Endodermal cell (in vitro differentiated cells): ENCODE measurements around the gene TTLL10. TPM values are rescaled to one million over a fixed set of nuclear protein-coding genes. Genes with fewer than 3 reads are reported as not detected.

Experiments
- DNase-seq: peaks from one replicate; pipeline ENCODE4 v3.0.0-alpha.2; 2017
- H3K27ac ChIP-seq: 2 replicates; pipeline ENCODE4 v1.5.1; 2013; ENCODE audit warnings: mild to moderate bottlenecking, low read depth, low read length, moderate library complexity
- H3K27me3 ChIP-seq: 2 replicates; pipeline ENCODE4 v1.6.1; 2013; ENCODE audit warnings: mild to moderate bottlenecking, low read length, moderate library complexity; ENCODE audit not compliant: insufficient read depth, control insufficient read depth, poor library complexity, severe bottlenecking
- H3K36me3 ChIP-seq: 2 replicates; pipeline ENCODE4 v1.7.0; 2013; ENCODE audit warnings: mild to moderate bottlenecking, low read length, moderate library complexity; ENCODE audit not compliant: control insufficient read depth, insufficient read depth
- H3K4me1 ChIP-seq: one replicate; pipeline ENCODE4 v1.7.0; 2013; ENCODE audit warnings: low read length; ENCODE audit not compliant: control insufficient read depth, insufficient read depth
- H3K4me3 ChIP-seq: 2 replicates; pipeline ENCODE4 v1.5.1; 2013; ENCODE audit warnings: mild to moderate bottlenecking, low read length, moderate library complexity
- H3K9ac ChIP-seq: 2 replicates; pipeline ENCODE4 v1.6.1; 2013; ENCODE audit warnings: mild to moderate bottlenecking, low read length, moderate library complexity; ENCODE audit not compliant: poor library complexity, severe bottlenecking; ENCODE audit errors: extremely low read depth
- H3K9me3 ChIP-seq: 2 replicates; pipeline ENCODE4 v1.6.1; 2013; ENCODE audit warnings: mild to moderate bottlenecking, low read length, moderate library complexity; ENCODE audit not compliant: control insufficient read depth
- H3K27ac Mint-ChIP-seq: 2 replicates; pipeline ENCODE4 v1.8.0; 2020; ENCODE audit warnings: mixed read lengths
- H3K27me3 Mint-ChIP-seq: 2 replicates; pipeline ENCODE4 v1.8.0; 2021; ENCODE audit warnings: mild to moderate bottlenecking, mixed read lengths; ENCODE audit not compliant: insufficient read depth
- H3K36me3 Mint-ChIP-seq: 2 replicates; pipeline ENCODE4 v1.8.0; 2020; ENCODE audit warnings: low read depth, mixed read lengths
- H3K4me1 Mint-ChIP-seq: 2 replicates; pipeline ENCODE4 v1.8.0; 2020; ENCODE audit warnings: mixed read lengths
- H3K4me3 Mint-ChIP-seq: 2 replicates; pipeline ENCODE4 v1.8.0; 2020; ENCODE audit warnings: mild to moderate bottlenecking, moderate library complexity, mixed read lengths
- H3K9me3 Mint-ChIP-seq: 2 replicates; pipeline ENCODE4 v1.8.0; 2020; ENCODE audit warnings: mild to moderate bottlenecking, mixed read lengths
- WGBS, 2 experiments: methylation state at CpG; one replicate each; pipeline versions ENCODE4 v1.1.5 to v1.1.7; 2013; ENCODE audit warnings: missing lambda C conversion rate in 2 of 2, mixed read lengths in 1 of 2; ENCODE audit not compliant: insufficient coverage in 1 of 2, insufficient read length in 1 of 2; 5-methylcytosine and 5-hydroxymethylcytosine counted together
- total RNA-seq, 2 donors: library from RNA; stranded (reverse); fragmentation: NEBNext Ultra II Directional in 1 of 2; extraction: Animal tissue kit (Norgen Biotek cat#: 25700) in 1 of 2; gene quantifications; 2 replicates in 1 of 2; 3 replicates in 1 of 2; pipeline ENCODE4 v1.2.1, GENCODE V29; 2021
- TF ChIP-seq, protein P1 (sequence below): fragments of 200-600 bp; sonication (generic); conservative IDR thresholded peaks from 2 replicates; pipeline ENCODE4 v1.5.0; 2021; ENCODE audit warnings: antibody characterized with exemption, mild to moderate bottlenecking

Gene TTLL10
- total RNA-seq, 2 donors from 2014 or later: 0.93 to 1.2 TPM

GRCh38 chr1:1125945-1126344 lies 47.7 kb upstream of the TTLL10 start:
- Mint-ChIP-seq H3K27ac (no peak overlapping the region), H3K27me3 (peaks cover 3% of the 10 kb centered on the region), H3K9me3 (peaks cover 2% of the 10 kb centered on the region), H3K36me3 (no peaks in the 10 kb centered on the region), H3K4me1 (peaks cover 2% of the 10 kb centered on the region), H3K4me3 (no peak overlapping the region)
- Histone ChIP-seq H3K36me3 (no peaks in the 10 kb centered on the region), H3K27ac (no peak overlapping the region), H3K9ac (no peak overlapping the region), H3K27me3 (no peaks in the 10 kb centered on the region), H3K4me3 (no peak overlapping the region), H3K4me1 (no peaks in the 10 kb centered on the region), H3K9me3 (no peaks in the 10 kb centered on the region)
- WGBS, 2 experiments: 93 to 95% methylated on average over 15 to 18 of the region's 18 CpGs
- TF ChIP-seq, protein P1, sequence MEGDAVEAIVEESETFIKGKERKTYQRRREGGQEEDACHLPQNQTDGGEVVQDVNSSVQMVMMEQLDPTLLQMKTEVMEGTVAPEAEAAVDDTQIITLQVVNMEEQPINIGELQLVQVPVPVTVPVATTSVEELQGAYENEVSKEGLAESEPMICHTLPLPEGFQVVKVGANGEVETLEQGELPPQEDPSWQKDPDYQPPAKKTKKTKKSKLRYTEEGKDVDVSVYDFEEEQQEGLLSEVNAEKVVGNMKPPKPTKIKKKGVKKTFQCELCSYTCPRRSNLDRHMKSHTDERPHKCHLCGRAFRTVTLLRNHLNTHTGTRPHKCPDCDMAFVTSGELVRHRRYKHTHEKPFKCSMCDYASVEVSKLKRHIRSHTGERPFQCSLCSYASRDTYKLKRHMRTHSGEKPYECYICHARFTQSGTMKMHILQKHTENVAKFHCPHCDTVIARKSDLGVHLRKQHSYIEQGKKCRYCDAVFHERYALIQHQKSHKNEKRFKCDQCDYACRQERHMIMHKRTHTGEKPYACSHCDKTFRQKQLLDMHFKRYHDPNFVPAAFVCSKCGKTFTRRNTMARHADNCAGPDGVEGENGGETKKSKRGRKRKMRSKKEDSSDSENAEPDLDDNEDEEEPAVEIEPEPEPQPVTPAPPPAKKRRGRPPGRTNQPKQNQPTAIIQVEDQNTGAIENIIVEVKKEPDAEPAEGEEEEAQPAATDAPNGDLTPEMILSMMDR: no peak
- no peak for DNase-seq

DNA sequence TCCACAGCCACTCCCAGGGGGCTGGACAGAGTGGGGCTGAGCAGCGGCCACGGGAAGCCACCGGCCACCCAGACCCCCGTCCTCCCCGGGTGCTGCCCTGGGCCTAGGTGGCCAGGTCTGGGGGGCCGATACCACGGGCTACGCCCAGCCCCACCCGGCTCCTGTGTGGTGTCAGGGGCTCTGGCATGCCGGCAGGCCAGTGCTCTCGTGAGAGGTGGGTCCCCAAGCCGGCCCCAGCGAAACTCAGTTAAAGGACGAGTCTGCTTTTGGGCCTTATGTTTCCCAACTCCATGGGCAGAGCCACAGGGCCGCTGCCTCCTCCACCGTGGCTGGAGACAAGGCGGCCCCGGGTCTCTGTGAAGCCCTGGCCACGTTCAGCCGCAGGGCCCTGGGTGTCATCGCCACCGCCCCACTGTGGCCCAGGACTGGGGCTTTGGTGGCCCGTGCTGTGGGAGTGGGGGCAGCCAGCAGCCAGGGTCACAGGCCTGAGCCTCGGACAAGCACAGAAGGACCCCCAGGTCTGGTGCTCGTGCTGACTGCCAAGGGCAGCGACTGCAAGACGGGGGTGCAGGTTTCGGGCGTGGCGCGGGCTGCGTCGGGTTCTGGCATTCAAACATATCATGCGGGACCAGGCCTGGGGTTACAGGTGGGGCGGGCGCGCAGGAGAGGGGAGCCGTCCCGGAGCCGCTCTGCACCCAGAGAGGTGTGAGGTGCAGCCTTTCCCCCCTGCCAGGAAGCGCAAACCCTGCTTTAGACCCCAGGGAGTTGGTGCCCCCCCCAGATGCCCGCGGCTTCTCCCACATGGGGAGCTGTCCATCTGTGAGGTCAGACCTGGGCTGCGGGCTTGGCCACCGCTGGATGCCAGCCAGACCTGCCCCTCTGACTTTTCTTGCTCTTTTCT lies 45.9 kb upstream of the TTLL10 start:
- Mint-ChIP-seq H3K9me3 (peaks cover 2% of the 10 kb centered on the region), H3K4me3 (no peak overlapping the region), H3K27ac (no peak overlapping the region), H3K4me1 (peaks cover 2% of the 10 kb centered on the region), H3K27me3 (peaks cover 3% of the 10 kb centered on the region), H3K36me3 (no peaks in the 10 kb centered on the region)
- TF ChIP-seq, protein P1: no peak
- H3K4me3 ChIP-seq: no peak overlapping the region
- WGBS, 2 experiments: 93 to 96% methylated on average over 26 to 45 of the region's 45 CpGs
- H3K27me3 ChIP-seq: no peaks in the 10 kb centered on the region
- no peaks in the 10 kb centered on the region for H3K4me1 ChIP-seq
- DNase-seq: no peak
- H3K9me3 ChIP-seq: no peaks in the 10 kb centered on the region
- H3K27ac ChIP-seq: no peak overlapping the region
- H3K9ac ChIP-seq: no peak overlapping the region
- H3K36me3 ChIP-seq: no peaks in the 10 kb centered on the region

- no peak overlapping the region for H3K27ac Mint-ChIP-seq
- no peak overlapping the region for H3K4me3 Mint-ChIP-seq
- Histone ChIP-seq H3K4me3 (no peak overlapping the region), H3K4me1 (no peaks in the 10 kb centered on the region), H3K9ac (no peak overlapping the region), H3K36me3 (no peaks in the 10 kb centered on the region), H3K9me3 (no peaks in the 10 kb centered on the region), H3K27me3 (no peaks in the 10 kb centered on the region), H3K27ac (no peak overlapping the region)
- no peaks in the 10 kb centered on the region for H3K27me3 Mint-ChIP-seq
- TF ChIP-seq, protein P1: no peak
- no peaks in the 10 kb centered on the region for H3K36me3 Mint-ChIP-seq
- peaks cover 2% of the 10 kb centered on the region for H3K4me1 Mint-ChIP-seq
- DNase-seq: no peak
- H3K9me3 Mint-ChIP-seq: peaks cover under 1% of the 10 kb centered on the region
- WGBS, 2 experiments: 91 to 98% methylated on average over 17 to 32 of the region's 32 CpGs
Observed at GRCh38 chr1:1128454-1129139, 45.1 kb upstream of the TTLL10 start.
